HG03139 (cell line): ENCODE measurements around the gene CNTRL.
"Not testable (repeated sequence)": the region's sequence is repeated elsewhere in the genome, so short reads cannot be mapped to it uniquely, and the experiment has no call there.

ENCODE experiments used
- ATAC-seq: cut with Tn5 transposase; IDR thresholded peaks from one replicate; pipeline ENCODE4 v1.9.1; 2021; ENCODE audit not compliant: unreplicated experiment

CNTRL gene, protein sequence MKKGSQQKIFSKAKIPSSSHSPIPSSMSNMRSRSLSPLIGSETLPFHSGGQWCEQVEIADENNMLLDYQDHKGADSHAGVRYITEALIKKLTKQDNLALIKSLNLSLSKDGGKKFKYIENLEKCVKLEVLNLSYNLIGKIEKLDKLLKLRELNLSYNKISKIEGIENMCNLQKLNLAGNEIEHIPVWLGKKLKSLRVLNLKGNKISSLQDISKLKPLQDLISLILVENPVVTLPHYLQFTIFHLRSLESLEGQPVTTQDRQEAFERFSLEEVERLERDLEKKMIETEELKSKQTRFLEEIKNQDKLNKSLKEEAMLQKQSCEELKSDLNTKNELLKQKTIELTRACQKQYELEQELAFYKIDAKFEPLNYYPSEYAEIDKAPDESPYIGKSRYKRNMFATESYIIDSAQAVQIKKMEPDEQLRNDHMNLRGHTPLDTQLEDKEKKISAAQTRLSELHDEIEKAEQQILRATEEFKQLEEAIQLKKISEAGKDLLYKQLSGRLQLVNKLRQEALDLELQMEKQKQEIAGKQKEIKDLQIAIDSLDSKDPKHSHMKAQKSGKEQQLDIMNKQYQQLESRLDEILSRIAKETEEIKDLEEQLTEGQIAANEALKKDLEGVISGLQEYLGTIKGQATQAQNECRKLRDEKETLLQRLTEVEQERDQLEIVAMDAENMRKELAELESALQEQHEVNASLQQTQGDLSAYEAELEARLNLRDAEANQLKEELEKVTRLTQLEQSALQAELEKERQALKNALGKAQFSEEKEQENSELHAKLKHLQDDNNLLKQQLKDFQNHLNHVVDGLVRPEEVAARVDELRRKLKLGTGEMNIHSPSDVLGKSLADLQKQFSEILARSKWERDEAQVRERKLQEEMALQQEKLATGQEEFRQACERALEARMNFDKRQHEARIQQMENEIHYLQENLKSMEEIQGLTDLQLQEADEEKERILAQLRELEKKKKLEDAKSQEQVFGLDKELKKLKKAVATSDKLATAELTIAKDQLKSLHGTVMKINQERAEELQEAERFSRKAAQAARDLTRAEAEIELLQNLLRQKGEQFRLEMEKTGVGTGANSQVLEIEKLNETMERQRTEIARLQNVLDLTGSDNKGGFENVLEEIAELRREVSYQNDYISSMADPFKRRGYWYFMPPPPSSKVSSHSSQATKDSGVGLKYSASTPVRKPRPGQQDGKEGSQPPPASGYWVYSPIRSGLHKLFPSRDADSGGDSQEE (N-terminal part only)

DNA sequence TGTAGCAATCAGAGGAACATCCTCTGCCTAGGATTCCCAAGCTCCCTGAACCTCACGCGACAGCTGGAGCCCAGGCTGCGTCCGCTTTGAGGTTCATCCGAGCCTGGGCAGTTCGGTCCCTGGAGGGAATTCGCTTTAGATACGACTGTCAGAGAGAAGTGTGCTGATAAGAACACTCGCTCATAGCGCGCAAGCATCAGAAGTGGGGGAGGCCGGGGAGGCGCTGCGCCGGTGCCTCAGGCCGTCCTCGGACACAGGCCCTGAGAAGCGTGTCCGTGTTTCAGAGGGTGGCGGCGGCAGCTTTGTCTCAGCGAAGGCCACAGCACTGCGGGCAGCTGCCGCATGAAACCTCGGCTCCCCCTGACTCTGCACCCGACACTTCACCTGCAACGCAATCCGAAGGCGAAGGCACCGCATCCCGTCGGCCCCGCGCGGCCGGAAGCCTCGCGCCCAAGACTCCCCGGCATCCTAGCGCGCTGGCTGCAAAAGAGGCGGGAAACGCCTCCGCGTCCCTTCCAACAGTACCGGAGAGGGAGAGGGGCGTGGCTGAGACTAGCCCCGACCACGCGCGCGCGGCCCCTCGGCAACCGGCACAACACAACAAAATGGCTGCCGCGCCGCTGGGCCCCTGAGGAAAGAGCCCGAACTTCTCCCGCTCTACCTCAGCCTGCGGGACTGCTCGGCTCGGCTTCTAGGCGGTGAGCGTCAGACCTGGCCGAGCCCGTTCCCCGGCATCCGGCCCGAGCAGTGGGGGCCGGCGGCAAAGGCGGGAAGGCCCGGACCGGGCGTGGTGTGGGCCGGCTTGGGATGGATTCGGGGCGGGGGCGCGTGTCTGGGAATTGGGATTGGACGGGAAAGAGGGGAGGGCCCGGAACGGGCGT, at the start of gene CNTRL:
Gene CNTRL, plus strand, starts transcription at position 586 of the 881 bp plus-strand sequence. CDS start 13,372 bp downstream, outside the sequence.
- peak; percentile 71 for ATAC-seq

DNA sequence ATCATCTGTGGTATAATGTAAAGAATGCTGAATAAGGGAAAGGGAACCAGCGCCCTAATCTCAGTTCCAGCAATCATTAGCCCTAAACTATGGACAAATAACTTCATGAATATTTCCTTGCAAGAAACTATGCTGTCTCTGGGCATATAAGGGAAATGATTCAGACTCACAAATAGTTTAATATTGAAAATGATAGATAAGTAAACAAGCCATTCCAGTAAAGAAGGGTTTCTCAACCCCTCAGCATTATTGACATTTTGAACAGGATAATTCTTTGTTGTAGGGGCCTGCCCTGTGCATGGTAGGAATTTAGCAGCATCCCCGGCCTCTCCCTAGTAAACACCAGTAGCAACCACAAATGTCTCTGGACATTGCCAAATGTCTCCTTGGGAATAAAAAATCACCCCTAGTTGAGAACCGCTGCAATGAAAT, 48.5 kb upstream of the CNTRL start:
- no peak for ATAC-seq

DNA sequence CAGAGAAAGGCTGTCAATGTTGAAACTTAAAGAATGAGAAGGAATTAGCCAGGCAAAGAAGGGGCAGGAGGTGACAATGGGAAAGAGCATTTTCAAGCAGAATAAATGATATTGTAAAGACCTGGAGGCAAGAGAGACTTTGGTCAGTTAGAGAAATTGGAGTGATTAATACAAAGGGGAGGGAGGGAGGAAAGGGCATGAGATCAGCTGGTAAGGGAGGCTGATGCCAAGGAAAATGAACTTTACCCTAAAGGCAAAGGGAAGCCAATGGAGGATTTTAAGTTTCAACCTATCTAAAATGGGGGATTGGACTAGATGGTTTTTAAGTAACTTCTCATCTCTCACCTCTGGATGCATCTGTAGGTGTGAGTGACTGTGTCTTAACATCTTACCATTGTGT, 48.0 kb upstream of the CNTRL start:
- ATAC-seq: no peak

DNA sequence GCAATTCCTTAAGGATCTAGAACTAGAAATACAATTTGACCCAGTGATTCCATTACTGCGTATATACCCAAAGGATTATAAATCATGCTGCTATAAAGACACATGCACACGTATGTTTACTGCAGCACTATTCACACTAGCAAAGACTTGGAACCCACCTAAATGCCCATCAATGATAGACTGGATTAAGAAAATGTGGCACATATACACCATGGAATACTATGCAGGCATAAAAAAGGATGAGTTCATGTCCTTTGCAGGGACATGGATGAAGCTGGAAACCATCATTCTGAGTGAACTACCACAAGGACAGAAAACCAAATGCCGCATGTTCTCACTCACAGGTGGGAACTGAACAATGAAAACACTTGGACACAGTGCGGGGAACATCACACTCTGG, 46.5 kb upstream of the CNTRL start:
- not testable (repeated sequence) for ATAC-seq

DNA sequence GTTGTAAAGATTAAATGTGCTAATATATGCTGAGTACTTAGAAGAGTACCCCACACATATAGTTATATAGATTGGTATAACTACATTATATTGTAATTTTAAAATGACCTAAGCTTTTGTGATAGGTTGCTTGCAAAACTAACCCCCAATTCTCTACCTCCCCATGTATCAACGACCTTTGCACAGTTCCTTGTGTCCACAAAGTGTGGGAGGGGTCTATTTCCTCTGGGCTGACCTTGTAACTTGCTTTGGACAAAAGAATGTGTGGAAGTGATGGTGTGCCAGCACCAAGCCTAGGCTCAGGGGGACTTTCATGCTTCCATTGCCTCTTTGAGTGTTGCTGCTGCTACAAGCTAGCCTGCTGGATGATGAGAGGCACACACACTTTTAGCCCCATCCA, 45.3 kb upstream of the CNTRL start:
- no peak for ATAC-seq

DNA sequence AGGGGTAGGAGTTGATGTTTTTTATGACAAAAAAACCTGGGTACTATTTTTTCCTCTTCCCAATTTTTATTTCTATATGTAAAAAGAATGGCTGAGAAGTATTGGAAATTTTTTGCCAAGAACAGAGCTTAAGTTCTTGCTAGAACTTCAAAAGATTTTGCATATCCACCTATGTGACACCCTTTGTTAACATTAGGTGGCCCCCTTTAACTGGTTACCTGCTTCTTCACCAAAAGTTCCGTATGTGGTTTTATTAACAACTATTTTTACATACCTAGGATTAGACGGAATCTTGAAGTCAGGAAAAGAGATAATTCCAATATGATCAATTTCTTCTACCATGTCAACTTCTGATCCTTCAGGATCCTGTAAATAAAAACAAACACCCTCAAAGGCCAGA, 40.2 kb upstream of the CNTRL start:
- ATAC-seq: no peak

DNA sequence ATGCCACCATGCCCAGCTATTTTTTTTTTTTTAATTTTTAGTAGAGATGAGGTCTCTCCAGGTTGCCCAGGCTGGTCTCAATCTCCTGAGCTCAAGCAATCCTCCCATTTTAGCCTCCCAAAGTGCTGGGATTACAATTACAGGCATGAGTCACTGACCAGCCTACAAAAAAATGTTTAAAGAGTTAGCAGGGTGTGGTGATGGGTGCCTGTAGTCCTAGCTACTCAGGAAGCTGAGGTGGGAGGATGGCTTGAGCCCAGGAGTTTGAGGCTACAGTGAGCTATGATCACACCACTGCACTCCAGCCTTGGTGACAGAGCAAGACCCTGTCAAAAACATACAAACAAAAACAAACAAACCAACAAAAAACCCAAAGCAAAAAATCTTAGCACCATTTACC, 39.0 kb upstream of the CNTRL start:
- ATAC-seq: not testable (repeated sequence)

DNA sequence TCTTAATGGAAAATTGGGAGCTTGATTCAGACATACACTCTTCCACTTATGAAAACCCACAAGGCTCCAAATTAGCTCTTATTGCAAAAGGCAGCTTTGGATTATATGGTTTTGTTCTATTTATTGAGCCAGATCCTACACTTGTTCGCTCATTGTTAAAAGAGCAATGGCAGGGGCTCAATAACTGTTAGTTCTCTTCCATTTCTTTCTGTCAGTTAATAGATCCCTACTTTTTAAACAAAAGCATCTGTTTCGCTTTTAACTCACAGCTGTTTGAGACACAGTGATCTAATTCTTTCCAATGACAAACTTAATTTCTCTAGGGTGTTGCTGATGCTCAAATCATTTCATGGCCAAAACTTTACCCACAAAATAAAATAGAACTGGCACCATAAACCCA, 36.4 kb upstream of the CNTRL start:
- no peak for ATAC-seq

DNA sequence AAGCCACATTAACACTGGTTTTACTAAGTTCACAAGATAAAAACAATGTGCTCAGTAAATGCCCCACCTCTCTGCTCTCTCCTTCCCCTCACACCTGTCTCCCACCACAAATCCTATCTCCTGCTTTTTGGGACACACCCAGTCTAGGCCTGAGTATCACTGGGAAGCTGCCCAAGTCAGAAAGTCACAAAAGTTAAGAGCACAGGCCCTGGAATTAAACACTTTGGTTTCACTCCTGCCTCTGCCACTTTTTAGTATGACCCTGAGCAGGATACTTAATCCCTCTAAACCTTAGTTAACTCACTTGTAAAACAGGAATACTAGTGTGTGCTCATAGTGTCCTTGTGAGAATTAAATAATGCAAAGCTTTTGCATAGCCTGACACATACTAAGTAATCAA, 36.0 kb upstream of the CNTRL start:
- ATAC-seq: no peak

DNA sequence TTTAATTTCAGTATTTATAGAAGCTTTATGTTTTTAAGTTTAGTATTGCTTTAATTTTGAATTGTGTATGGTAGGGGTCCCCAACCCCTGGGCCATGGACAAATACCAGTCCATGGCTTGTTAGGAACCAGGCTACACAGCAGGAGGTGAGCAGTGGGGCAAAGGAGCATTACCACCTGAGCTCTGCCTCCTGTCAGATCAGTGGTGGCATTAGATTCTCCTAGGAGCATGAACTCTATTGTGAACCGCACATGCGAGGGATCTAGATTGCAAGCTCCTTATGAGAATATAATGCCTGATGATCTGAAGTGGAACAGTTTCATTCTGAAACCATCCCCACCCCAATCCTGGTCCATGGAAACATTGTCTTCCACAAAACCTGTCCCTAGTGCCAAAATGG, 26.6 kb upstream of the CNTRL start:
- ATAC-seq: no peak

DNA sequence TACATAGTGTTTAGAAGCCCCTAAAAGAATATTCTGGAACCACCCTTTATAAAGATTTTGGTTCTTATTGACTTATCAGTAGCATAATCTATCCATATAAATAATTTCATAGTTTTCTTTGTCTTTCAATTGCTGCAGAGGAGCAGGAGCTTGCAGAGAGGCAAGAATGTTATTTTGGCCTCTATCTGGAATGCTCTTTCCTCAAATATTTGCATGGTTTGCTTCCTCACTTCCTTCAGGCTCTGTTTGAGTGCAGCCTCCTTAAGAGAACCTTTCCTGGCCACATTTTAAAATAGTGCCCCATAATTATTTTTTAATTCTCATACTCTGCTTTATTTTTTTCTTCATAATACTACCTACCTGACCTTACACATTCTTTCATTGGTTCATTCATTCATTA, 26.1 kb upstream of the CNTRL start:
- ATAC-seq: no peak

DNA sequence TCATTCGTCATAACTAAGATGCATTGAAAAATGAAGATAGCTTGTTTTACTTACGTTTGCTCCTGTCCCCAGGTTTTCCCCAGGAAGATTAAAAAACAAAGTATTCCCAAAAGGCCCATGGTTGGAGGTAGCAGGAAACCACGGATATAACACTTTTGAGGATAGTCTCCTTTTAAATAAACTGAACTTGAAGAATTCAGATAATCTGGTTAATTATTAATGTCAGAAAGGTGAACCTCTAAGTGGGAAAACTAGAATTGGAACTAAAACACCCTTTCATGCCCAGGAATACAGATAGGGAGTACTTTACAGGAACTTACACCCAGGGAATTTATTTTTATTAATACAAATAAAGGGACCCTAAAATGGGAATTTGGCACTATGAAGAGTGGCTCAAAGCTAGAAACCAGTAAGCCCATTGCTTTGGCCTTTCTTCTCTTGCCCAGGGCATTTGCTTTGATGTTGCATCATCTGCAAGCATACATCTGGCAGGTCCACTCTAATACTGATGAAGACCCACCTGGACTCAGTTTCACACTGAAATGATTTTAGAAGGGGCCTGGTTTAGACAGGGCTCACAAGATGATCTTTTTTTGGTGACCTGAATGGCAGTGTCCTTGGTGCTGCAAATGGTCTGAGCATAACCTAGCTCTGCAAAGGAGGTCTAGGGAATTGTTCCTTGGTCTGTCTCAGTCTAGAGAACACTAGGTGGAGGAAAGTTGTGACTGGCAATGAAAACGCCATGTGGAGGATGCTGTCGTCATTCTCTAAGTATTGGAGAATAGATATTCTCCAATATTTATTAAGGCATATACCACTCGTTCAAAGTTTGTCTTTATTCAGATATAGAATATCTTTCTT, 24.4 kb upstream of the CNTRL start, which contains the start of gene C5:
Gene C5, minus strand, starts transcription at position 148 of the 861 bp plus-strand sequence. Its CDS starts 29 bp downstream, at position 119.
- ATAC-seq: no peak

DNA sequence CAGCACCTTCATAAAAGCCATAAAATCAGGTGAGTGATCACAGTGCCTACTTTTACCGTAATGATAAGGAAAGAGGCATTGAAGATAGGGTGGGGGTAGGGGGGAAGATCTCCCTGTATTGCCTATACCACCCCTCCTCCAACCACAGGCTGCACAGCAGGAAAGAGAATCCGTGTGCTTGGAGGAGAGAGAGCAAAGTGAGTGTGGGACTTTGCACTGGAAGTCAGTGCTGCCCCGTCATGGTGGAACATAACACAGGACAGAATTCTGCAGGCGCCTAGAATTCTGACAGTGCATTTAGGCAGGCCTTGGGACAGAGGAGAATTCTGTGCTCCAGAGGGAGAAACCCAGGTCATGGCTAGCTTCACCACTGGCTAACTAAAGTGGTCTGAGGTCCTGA, 21.2 kb upstream of the CNTRL start:
- no peak for ATAC-seq

DNA sequence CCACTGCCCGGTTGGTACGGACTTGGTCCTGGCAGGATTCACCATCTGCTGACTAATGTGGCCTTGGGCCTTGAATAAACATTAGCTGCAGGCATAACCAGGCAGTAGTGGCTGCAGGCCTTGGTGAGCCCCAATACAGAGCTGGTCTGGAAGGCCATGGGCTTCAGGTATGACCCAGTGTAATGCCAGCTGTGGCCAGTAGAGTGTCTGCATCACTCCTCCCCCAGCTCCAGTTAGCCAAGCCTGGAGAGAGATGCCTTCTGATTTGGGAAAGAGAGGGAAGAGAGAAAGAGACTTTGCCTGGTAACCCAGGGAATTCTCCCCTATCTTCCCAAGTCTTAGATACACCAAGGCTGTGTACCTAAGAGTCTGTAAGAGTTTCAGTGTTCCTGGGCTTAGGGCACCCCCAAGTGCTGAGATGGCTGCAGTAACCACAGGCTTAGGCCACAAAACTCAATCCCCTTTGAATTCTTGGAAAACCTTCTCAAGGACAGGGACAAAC, 19.1 kb upstream of the CNTRL start:
- ATAC-seq: no peak

DNA sequence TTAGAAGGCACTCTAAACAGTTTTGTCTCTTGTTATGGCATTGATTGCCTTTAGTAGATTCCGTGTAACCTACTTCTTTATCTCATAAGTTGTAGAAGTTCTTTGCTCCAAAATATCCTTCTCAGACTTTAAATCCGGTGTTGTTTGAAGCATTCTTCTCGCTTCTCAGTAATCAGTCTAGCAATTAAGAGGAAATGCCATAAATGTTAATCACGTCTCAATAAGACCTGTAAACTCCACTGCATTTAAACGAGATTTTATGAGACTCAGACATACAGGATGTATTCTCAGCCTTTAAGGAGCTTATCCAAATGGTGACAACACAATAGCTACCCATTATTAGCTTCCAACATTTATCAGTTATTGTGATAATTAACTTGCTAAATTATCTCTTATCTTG, 16.9 kb upstream of the CNTRL start:
- ATAC-seq: no peak

DNA sequence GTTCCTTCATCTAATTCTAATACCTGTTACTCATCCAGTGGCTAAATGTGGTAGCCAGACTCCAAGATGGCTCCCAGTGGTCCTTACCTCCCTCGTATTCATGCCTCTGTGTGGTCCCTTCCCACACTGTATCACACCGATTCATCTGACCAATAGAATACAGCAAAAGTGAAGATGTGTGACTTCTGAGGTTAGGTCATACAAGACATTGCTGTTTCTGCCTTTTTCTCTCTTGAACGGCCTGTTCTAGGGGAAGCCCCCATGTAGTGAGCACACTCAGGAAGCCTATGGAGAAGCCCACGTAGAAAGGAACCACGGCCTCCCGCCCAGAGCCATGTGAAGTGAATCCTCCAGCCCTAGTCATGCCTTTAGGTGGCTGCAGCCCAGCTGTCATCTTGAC, 15.2 kb upstream of the CNTRL start:
- ATAC-seq: no peak

DNA sequence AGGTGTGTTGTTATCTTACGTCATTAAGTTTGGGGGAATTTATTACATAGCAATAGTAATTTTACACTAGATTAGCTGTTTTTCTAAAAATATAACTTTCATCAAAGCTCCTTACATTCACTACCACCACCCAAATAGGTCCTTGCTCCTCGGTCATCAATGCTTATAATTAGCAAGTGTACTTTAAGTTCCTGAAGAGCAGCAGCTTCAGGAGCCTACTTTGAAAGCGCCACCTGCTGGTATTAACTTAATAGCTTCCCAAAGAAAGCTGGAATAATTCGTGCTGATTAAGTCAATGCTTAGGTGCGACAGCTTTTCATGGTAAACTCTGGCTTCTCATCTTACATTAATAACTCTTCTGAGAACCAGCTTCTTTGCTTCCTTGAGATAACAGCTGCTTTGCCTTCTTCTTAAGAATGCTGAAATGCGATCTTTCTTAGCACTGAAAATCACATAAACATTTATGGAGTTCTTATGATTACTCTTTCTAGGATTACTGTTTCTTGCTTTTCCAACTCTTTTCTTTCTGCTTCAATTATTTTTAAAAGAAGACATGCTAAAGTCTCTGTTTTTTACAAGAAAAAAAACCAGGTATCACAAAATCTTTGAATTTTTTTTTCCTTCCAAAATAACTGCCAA, 14.6 kb upstream of the CNTRL start:
- ATAC-seq: no peak

DNA sequence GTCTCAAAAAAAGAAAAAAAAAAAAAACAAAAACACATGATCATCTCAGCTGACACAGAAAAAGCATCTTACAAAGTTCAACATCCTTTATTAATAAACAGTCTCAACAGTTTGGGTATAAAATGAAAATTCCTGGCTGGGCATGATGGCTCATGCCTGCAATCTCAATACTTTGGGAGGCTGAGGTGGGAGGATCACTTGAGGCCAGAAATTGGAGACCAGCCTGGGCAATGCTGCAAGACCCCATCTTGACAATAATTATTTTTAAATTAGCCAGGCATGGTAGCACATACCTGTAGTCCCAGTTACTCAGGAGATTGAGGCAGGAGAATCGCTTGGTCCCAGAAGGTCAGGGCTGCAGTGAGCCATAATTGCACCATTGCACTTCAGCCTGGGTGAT, 7.9 kb upstream of the CNTRL start:
- no peak for ATAC-seq

DNA sequence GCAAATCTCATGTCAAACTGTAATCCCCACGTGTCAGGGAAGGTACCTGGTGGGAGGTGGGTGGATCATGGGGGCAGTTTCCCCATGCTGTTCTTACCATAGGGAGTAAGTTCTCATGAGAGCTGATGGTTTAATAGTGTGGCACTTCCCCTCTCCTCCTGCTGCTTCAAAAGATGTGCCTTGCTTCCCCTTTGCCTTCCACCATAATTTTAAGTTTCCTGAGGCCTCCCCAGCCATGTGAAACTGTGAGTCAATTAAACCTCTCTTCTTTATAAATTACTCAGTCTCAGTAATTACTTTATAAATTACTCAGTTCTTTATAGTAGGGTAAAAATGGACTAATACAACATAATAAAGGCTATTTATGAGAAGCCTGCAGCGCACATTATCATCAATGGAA, 7.1 kb upstream of the CNTRL start:
- ATAC-seq: no peak
